Upper lobe of left lung (tissue), 6 donors: ENCODE results near the gene CEP120. TPM values are rescaled to one million over a fixed set of nuclear protein-coding genes. Genes with fewer than 3 reads are reported as not detected.

Experiments
- ATAC-seq, 2 donors: fragments of 200-7000 bp; cut with Tn5 transposase; one replicate each; pipeline ENCODE4 v1.9.1; 2022; ENCODE audit warnings: mild to moderate bottlenecking in 2 of 2, moderate library complexity in 2 of 2; ENCODE audit not compliant: low FRiP score in 2 of 2
- DNase-seq, 2 donors: peaks; one replicate each; pipeline ENCODE4 v3.0.0-alpha.2; 2019 to 2020
- H3K27ac ChIP-seq, 4 donors: fragments of 200-600 bp; sonication (generic); one replicate each; pipeline ENCODE4 v1.5.1; 2016 to 2019
- H3K27me3 ChIP-seq, 4 donors: fragments of 200-600 bp; sonication (generic); one replicate each; pipeline ENCODE4 v1.5.1; 2017 to 2019
- H3K36me3 ChIP-seq, 4 donors: fragments of 200-600 bp; sonication (generic); one replicate each; pipeline ENCODE4 v1.5.1; 2016 to 2019
- H3K4me1 ChIP-seq, 4 donors: fragments of 200-600 bp; sonication (generic); one replicate each; pipeline ENCODE4 v1.5.1; 2018 to 2019
- H3K4me3 ChIP-seq, 4 donors: fragments of 200-600 bp; sonication (generic); one replicate each; pipeline ENCODE4 v1.5.1; 2017 to 2019; ENCODE audit warnings: mild to moderate bottlenecking in 2 of 4, moderate library complexity in 1 of 4
- H3K9me3 ChIP-seq, 4 donors: fragments of 200-600 bp; sonication (generic); one replicate each; pipeline ENCODE4 v1.5.1; 2018 to 2019
- EP300 ChIP-seq, 4 donors: sonication (generic); formaldehyde crosslinking; IDR thresholded peaks; one replicate each; pipeline ENCODE4 v1.5.1; 2017; ENCODE audit warnings: antibody characterized with exemption in 4 of 4, control low read depth in 2 of 4
- POLR2A ChIP-seq, 4 donors: fragments of 450-650 bp; IDR thresholded peaks; one replicate each; pipeline ENCODE4 v1.5.1; 2016 to 2017; ENCODE audit warnings: antibody characterized with exemption in 4 of 4, mild to moderate bottlenecking in 2 of 4
- POLR2AphosphoS5 ChIP-seq, 2 donors: sonication (generic); formaldehyde crosslinking; IDR thresholded peaks; one replicate each; pipeline ENCODE4 v1.5.1; 2017; ENCODE audit warnings: antibody characterized with exemption in 2 of 2
- WGBS, 2 donors: methylation state at CpG; one replicate each; pipeline ENCODE4 v1.1.5; 2017 to 2018; 5-methylcytosine and 5-hydroxymethylcytosine counted together
- total RNA-seq, 6 donors: library from RNA; depleted of rRNA in 4 of 6; stranded (reverse); fragments of >200 nt in 4 of 6; gene quantifications; one replicate each; pipeline versions ENCODE4 v1.1.0 to v1.2.1, GENCODE V29; 2016 to 2021
- TF ChIP-seq, protein P1 (sequence below), 6 experiments: fragments of 450-650 bp in 4 of 6; fragments of 200-600 bp in 2 of 6; sonication (generic) in 2 of 6; IDR thresholded peaks; one replicate each; pipeline ENCODE4 v1.5.1; 2016 to 2019; ENCODE audit warnings: antibody characterized with exemption in 6 of 6
- donor health status: DM: no; HTN: no; CAD: no; lungs with moderate emphysema.
- donor health status: DM: no; HTN: yes; CAD: no; lungs with severe emphysema.

Gene CEP120
- total RNA-seq, 6 donors from 2014 or later = 13.2 to 43.0 (median 22.1) TPM

DNA sequence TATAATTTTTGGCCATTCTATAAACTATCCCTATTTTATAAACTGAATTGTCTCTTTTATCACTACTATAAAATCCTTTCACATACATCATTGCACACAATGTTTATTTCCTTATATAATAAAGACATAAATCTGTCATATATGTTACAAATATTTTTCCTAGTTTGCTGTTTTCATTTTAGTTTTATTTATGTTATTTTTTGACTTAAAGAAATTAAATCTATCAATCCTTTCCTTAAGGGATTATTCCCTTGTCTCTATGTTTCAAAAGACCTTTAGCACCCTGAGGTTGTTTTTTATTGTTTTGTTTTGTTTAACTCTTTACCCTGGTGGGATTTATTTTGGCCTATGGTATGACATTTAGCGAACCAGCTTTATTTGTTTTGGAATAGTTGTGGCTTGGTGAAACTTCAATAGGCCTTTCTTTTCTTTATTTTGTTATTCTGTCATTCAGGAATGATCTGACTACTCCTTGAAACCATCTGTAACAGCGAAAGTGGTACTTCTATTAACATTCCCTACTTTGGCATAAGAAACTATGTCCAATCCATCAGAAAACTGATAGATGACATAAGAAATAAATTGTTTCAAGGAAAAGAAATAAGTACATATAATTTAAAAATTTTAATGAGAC is 125.9 kb downstream of the CEP120 start:
- TF ChIP-seq, protein P1, sequence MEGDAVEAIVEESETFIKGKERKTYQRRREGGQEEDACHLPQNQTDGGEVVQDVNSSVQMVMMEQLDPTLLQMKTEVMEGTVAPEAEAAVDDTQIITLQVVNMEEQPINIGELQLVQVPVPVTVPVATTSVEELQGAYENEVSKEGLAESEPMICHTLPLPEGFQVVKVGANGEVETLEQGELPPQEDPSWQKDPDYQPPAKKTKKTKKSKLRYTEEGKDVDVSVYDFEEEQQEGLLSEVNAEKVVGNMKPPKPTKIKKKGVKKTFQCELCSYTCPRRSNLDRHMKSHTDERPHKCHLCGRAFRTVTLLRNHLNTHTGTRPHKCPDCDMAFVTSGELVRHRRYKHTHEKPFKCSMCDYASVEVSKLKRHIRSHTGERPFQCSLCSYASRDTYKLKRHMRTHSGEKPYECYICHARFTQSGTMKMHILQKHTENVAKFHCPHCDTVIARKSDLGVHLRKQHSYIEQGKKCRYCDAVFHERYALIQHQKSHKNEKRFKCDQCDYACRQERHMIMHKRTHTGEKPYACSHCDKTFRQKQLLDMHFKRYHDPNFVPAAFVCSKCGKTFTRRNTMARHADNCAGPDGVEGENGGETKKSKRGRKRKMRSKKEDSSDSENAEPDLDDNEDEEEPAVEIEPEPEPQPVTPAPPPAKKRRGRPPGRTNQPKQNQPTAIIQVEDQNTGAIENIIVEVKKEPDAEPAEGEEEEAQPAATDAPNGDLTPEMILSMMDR (IDR thresholded peaks at IDR 0.05) = no peak
- TF ChIP-seq POLR2A (IDR thresholded peaks at IDR 0.05) (no peak), EP300 (IDR thresholded peaks at IDR 0.05) (no peak), POLR2AphosphoS5 (IDR thresholded peaks at IDR 0.05) (no peak)
- Histone ChIP-seq H3K4me1 (no peaks in the 10 kb centered on the region), H3K9me3 (no peaks in the 10 kb centered on the region), H3K36me3 (no peaks in the 10 kb centered on the region), H3K27ac (no peak overlapping the region), H3K27me3 (no peaks in the 10 kb centered on the region), H3K4me3 (no peak overlapping the region)
- no peak for ATAC-seq
- 73 to 77% methylated on average over 2 of the region's 2 CpGs for WGBS, 2 donors
- DNase-seq = no peak

Other genes starting within 250 kb of the CEP120 start
- gene CSNK1G3, start 88.8 kb upstream of the CEP120 start, total RNA-seq = 10 to 100 TPM; 23.5 to 61.5 (median 34.5) TPM